Mesendoderm (in vitro differentiated cells): ENCODE results near the gene AP2A2.

Experiments
- DNase-seq: peaks from one replicate; pipeline ENCODE4 v3.0.0; 2013
- H2AK5ac ChIP-seq: 2 replicates; pipeline ENCODE4 v1.6.1; 2013; ENCODE audit warnings: low read length, inconsistent platforms
- H2BK120ac ChIP-seq: 2 replicates; pipeline ENCODE4 v1.6.1; 2013; ENCODE audit warnings: low read depth, mild to moderate bottlenecking, low read length, moderate library complexity, mixed read lengths
- H2BK15ac ChIP-seq: replicated peaks from 2 replicates; pipeline ENCODE4 v1.6.1; 2013; ENCODE audit warnings: low read depth, mild to moderate bottlenecking, moderate library complexity
- H2BK5ac ChIP-seq: 2 replicates; pipeline ENCODE4 v1.6.1; 2013; ENCODE audit warnings: low read length, inconsistent platforms
- H3K18ac ChIP-seq: 2 replicates; pipeline ENCODE4 v1.6.1; 2013; ENCODE audit warnings: mild to moderate bottlenecking, low read length, mixed read lengths
- H3K23ac ChIP-seq: one replicate; pipeline ENCODE4 v1.6.1; 2013; ENCODE audit warnings: low read length
- H3K27ac ChIP-seq: 2 replicates; pipeline ENCODE4 v1.5.1; 2013; ENCODE audit warnings: low read depth, mild to moderate bottlenecking, inconsistent platforms, low read length, moderate library complexity
- H3K27me3 ChIP-seq: 2 replicates; pipeline ENCODE4 v1.6.1; 2013; ENCODE audit warnings: low read length, control low read depth, mild to moderate bottlenecking, inconsistent platforms; ENCODE audit not compliant: insufficient read depth, poor library complexity
- H3K36me3 ChIP-seq: 2 replicates; pipeline ENCODE4 v1.6.1; 2013; ENCODE audit warnings: low read length, inconsistent platforms; ENCODE audit not compliant: control insufficient read depth, insufficient read depth
- H3K4ac ChIP-seq: one replicate; pipeline ENCODE4 v1.6.1; 2013; ENCODE audit warnings: low read depth, mild to moderate bottlenecking, low read length, moderate library complexity
- H3K4me1 ChIP-seq: 2 replicates; pipeline ENCODE4 v1.6.1; 2013; ENCODE audit warnings: low read depth, low read length, inconsistent platforms; ENCODE audit not compliant: control insufficient read depth
- H3K4me2 ChIP-seq: 2 replicates; pipeline ENCODE4 v1.6.1; 2013; ENCODE audit warnings: low read length
- H3K4me3 ChIP-seq: 2 replicates; pipeline ENCODE4 v1.5.1; 2013; ENCODE audit warnings: mild to moderate bottlenecking, low read length
- H3K56ac ChIP-seq: one replicate; pipeline ENCODE4 v1.6.1; 2013; ENCODE audit warnings: low read length
- H3K79me1 ChIP-seq: 2 replicates; pipeline ENCODE4 v1.6.1; 2013; ENCODE audit warnings: low read length, inconsistent platforms
- H3K79me2 ChIP-seq: 2 replicates; pipeline ENCODE4 v1.6.1; 2013; ENCODE audit warnings: mild to moderate bottlenecking, low read length; ENCODE audit not compliant: control insufficient read depth, insufficient read depth
- H3K9ac ChIP-seq: 2 replicates; pipeline ENCODE4 v1.6.1; 2013; ENCODE audit warnings: low read length, inconsistent platforms
- H4K5ac ChIP-seq: one replicate; pipeline ENCODE4 v1.6.1; 2013; ENCODE audit warnings: low read length
- H4K8ac ChIP-seq: one replicate; pipeline ENCODE4 v1.6.1; 2013; ENCODE audit warnings: low read depth, mild to moderate bottlenecking, control low read depth, low read length, moderate library complexity
- WGBS: extraction: QIAGEN DNeasy Blood & Tissue Kit; methylation state at CpG from one replicate; pipeline ENCODE4 v1.1.7; 2013; ENCODE audit warnings: low lambda C conversion rate, missing lambda C conversion rate; ENCODE audit not compliant: insufficient coverage; ENCODE audit errors: extremely low coverage; 5-methylcytosine and 5-hydroxymethylcytosine counted together

AP2A2 gene

DNA sequence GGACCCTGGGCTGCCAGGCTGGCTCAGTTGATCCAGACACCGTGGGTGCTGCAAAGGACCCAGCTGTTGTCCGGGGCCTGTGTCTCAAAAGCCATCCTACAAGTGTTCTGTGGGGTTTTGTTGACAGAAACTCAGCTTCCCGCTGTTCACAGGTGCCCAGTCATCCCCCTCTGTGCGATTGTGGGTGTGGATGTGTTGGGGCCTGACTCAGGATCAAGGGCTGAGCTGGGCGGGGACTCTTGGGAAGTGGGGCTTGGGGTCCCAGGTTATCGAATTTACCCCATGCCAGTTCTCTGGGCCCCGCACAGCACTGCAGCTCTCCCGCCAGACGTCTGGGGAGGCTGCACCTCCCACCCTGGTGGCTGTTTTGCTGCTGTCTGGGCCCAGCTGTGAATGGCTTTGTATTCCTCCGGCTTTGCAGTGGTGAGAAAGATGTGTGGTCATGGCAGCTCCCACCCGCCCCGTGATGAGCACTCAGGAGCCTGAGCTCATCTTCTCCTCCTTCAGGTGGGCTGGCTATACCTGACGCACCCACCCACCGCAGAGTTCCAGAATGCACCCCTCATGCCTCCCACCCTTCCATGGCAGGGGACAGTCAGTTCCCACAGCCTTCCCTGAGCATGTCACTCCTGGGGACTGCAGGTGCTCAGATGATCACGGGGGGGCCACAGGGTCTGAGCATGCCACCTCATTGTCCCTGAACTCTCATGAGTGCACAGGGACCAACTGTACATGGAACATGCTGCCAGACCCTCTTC lies 3.6 kb upstream of the AP2A2 start:
- no peak overlapping the region for H4K5ac ChIP-seq
- H2BK15ac ChIP-seq, result no peak overlapping the region
- peak overlapping the region; percentile 15 for H3K56ac ChIP-seq
- H3K4me1 ChIP-seq, result no peaks in the 10 kb centered on the region
- H2AK5ac ChIP-seq, result no peak overlapping the region
- no peak overlapping the region for H3K18ac ChIP-seq
- peaks cover 6% of the 10 kb centered on the region for H3K79me1 ChIP-seq
- H2BK5ac ChIP-seq, result no peak overlapping the region
- no peak overlapping the region for H3K23ac ChIP-seq
- no CpG with 5 or more reads among the region's 15 CpGs for WGBS
- H3K4me2 ChIP-seq, result no peak overlapping the region
- H3K4me3 ChIP-seq, result no peak overlapping the region
- DNase-seq, result no peak
- H3K79me2 ChIP-seq, result peaks cover 8% of the 10 kb centered on the region
- H3K27me3 ChIP-seq, result no peaks in the 10 kb centered on the region
- no peaks in the 10 kb centered on the region for H3K36me3 ChIP-seq
- H3K4ac ChIP-seq, result no peak overlapping the region
- no peak overlapping the region for H3K27ac ChIP-seq
- H4K8ac ChIP-seq, result no peak overlapping the region
- H2BK120ac ChIP-seq, result no peak overlapping the region
- no peak overlapping the region for H3K9ac ChIP-seq

DNA sequence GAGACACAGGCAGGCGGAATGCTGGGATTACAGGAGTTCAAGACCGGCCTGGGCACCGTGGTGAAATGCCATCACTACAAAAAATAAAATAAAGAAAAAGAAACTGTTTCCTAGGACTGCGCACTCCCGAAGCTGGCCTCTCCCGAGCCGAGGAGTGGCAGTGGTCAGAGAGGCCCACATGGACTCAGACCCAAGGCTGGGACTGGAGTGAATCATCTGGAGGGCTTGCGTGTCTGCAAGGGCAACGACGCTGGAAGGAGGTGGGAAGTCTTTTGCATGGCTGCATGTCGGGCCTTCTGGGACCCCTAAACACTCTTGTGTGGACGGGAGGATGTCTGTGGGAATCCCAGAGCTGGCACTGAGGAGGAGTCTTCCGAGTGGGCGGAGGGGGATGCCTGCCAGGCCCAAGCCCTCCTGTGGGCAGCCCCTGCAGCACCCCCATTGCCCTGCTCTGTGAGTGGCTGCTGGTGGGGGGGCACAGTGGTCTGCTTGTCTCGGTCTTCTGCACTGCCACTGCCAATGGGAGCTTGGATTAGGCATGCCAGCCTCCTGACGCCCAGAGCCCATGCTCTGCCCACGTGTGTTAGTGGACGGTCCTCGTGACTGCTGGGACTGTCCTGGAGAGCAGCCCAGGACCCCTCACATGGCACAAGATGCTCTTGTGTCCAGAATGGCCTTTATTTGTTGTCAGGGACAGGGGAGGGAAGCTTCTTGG lies 1.8 kb upstream of the AP2A2 start:
- Histone ChIP-seq H3K79me1 (peaks cover 12% of the 10 kb centered on the region), H3K27ac (no peak overlapping the region), H3K23ac (no peak overlapping the region), H3K4me2 (no peak overlapping the region), H3K9ac (no peak overlapping the region), H2BK120ac (no peak overlapping the region), H3K56ac (no peak overlapping the region), H3K18ac (no peak overlapping the region), H3K4ac (no peak overlapping the region), H3K4me1 (no peaks in the 10 kb centered on the region), H3K36me3 (peaks cover 2% of the 10 kb centered on the region), H2BK15ac (no peak overlapping the region), H3K27me3 (no peaks in the 10 kb centered on the region), H4K5ac (no peak overlapping the region), H2BK5ac (no peak overlapping the region), H3K4me3 (no peak overlapping the region), H2AK5ac (no peak overlapping the region), H3K79me2 (peaks cover 20% of the 10 kb centered on the region), H4K8ac (no peak overlapping the region)
- WGBS, result no CpG with 5 or more reads among the region's 19 CpGs
- no peak for DNase-seq

DNA sequence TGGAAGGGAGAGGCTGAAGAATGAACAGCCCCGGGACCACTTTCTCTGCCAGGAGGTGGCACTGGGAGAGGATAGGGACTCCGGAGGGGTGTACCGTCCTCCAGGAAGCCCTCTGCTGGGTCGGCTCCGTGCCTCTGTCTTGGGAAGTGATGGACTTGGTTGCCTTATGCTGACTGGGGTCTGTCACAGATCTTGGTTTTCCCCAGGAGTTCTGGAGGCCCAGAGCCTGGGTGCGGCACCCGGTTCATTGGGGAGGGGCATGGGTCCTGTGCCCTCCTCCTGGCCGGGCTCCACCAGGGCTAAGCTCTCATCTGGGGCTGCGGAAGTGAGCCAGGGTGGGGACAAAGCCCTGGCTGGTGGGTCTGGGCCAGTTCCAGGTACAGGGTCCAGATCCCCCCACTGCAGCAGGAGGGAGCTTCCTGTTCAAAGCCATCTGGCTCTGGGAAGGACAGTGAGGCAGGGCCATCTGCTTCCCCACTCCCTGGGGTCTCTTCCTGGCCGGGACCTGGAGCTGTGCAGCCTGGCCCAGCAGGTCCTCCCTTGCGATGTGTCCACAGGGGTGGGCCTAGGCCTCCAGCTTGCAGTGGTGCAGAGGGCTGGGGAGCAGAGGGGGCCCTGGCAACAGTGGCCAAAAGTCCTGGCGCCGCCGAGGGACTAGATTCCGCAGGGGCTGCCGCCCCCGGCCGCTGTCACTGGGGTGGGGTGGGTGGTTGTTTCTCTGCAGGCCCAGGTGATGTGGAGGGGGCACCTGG lies 1.1 kb upstream of the AP2A2 start:
- Histone ChIP-seq H3K79me2 (peaks cover 27% of the 10 kb centered on the region), H3K36me3 (peaks cover 3% of the 10 kb centered on the region), H3K27ac (no peak overlapping the region), H4K8ac (no peak overlapping the region), H3K4ac (no peak overlapping the region), H3K18ac (no peak overlapping the region), H2BK15ac (no peak overlapping the region), H4K5ac (no peak overlapping the region), H2BK120ac (no peak overlapping the region), H3K79me1 (peaks cover 14% of the 10 kb centered on the region), H3K9ac (no peak overlapping the region), H2AK5ac (no peak overlapping the region), H3K23ac (no peak overlapping the region), H3K56ac (peak overlapping the region; percentile 15), H3K4me3 (no peak overlapping the region), H2BK5ac (no peak overlapping the region), H3K4me1 (no peaks in the 10 kb centered on the region), H3K4me2 (no peak overlapping the region), H3K27me3 (no peaks in the 10 kb centered on the region)
- no CpG with 5 or more reads among the region's 18 CpGs for WGBS
- DNase-seq, result no peak

- no peak overlapping the region for H4K5ac ChIP-seq
- H3K27ac ChIP-seq, result no peak overlapping the region
- H3K79me1 ChIP-seq, result peaks cover 14% of the 10 kb centered on the region
- no peak overlapping the region for H2BK15ac ChIP-seq
- H3K23ac ChIP-seq, result no peak overlapping the region
- no peak overlapping the region for H4K8ac ChIP-seq
- no peak overlapping the region for H3K4me2 ChIP-seq
- peak overlapping the region; percentile 34 for H3K9ac ChIP-seq
- no peaks in the 10 kb centered on the region for H3K27me3 ChIP-seq
- H3K18ac ChIP-seq, result no peak overlapping the region
- no peaks in the 10 kb centered on the region for H3K4me1 ChIP-seq
- peak overlapping the region; percentile 60 for H3K4ac ChIP-seq
- peak overlapping the region; percentile 49 for H3K56ac ChIP-seq
- H3K79me2 ChIP-seq, result peaks cover 30% of the 10 kb centered on the region
- no peak overlapping the region for H2BK120ac ChIP-seq
- H3K36me3 ChIP-seq, result peaks cover 3% of the 10 kb centered on the region
- H2AK5ac ChIP-seq, result no peak overlapping the region
- no CpG with 5 or more reads among the region's 28 CpGs for WGBS
- H2BK5ac ChIP-seq, result no peak overlapping the region
- H3K4me3 ChIP-seq, result no peak overlapping the region
- no peak for DNase-seq
Observed at GRCh38 chr11:925158-925495, 543 bp upstream of the AP2A2 start.

- Histone ChIP-seq H3K36me3 (peaks cover 3% of the 10 kb centered on the region), H3K4me2 (peak overlapping the region; percentile 96), H2BK15ac (no peak overlapping the region), H3K27ac (no peak overlapping the region), H3K18ac (peak overlapping the region; percentile 98), H4K5ac (no peak overlapping the region), H3K4me3 (peak overlapping the region; percentile 86), H3K9ac (peak overlapping the region; percentile 89), H2BK5ac (no peak overlapping the region), H3K79me2 (peaks cover 39% of the 10 kb centered on the region), H3K56ac (peak overlapping the region; percentile 97), H3K27me3 (no peaks in the 10 kb centered on the region), H3K23ac (no peak overlapping the region), H3K4ac (peak overlapping the region; percentile 84), H4K8ac (no peak overlapping the region), H3K79me1 (peaks cover 16% of the 10 kb centered on the region), H3K4me1 (no peaks in the 10 kb centered on the region), H2BK120ac (peak overlapping the region; percentile 64), H2AK5ac (peak overlapping the region; percentile 32)
- WGBS, result no CpG with 5 or more reads among the region's 26 CpGs
- peak; percentile 64 for DNase-seq
Observed at GRCh38 chr11:926341-926916, 759 bp downstream of the AP2A2 start.
